Skin epidermis (tissue), 12 donors: ENCODE data around the gene DAPK2.

Experiments used
- H3K27ac ChIP-seq, 21 experiments: fragments of 200-600 bp; sonication (generic) in 11 of 21; one replicate each; pipeline ENCODE4 v1.5.0; 2020; ENCODE audit warnings: mild to moderate bottlenecking in 3 of 21, inconsistent platforms in 2 of 21, moderate library complexity in 2 of 21
- H3K4me3 ChIP-seq, 7 experiments: fragments of 200-600 bp; sonication (generic) in 2 of 7; one replicate each; pipeline ENCODE4 v1.5.0; 2020; ENCODE audit warnings: inconsistent platforms in 2 of 7, mild to moderate bottlenecking in 2 of 7, moderate library complexity in 1 of 7

DAPK2 gene

GRCh38 chr15:64030123-64030522 lies 16.2 kb downstream of the DAPK2 start:
- peak overlapping the region in 1 of 21 experiments; percentile 17 for H3K27ac ChIP-seq
- no peak overlapping the region for H3K4me3 ChIP-seq

GRCh38 chr15:64029633-64030032 lies 16.7 kb downstream of the DAPK2 start:
- Histone ChIP-seq H3K27ac (peak overlapping the region in 1 of 21 experiments; percentile 17), H3K4me3 (no peak overlapping the region)

- Histone ChIP-seq H3K4me3 (no peak overlapping the region), H3K27ac (no peak overlapping the region)
These were observed 17.2 kb downstream of the DAPK2 start for GRCh38 chr15:64029110-64029509.

GRCh38 chr15:64026591-64026990 lies 19.7 kb downstream of the DAPK2 start:
- Histone ChIP-seq H3K27ac (no peak overlapping the region), H3K4me3 (no peak overlapping the region)

GRCh38 chr15:64024172-64025050 lies 21.9 kb downstream of the DAPK2 start:
- Histone ChIP-seq H3K4me3 (no peak overlapping the region), H3K27ac (no peak overlapping the region)

GRCh38 chr15:64023220-64023619 lies 23.1 kb downstream of the DAPK2 start:
- Histone ChIP-seq H3K27ac (no peak overlapping the region), H3K4me3 (no peak overlapping the region)

- Histone ChIP-seq H3K4me3 (no peak overlapping the region), H3K27ac (no peak overlapping the region)
These were observed 23.7 kb downstream of the DAPK2 start for GRCh38 chr15:64022571-64022970.

- no peak overlapping the region for H3K4me3 ChIP-seq
- H3K27ac ChIP-seq = no peak overlapping the region
These were observed 26.5 kb downstream of the DAPK2 start for GRCh38 chr15:64019764-64020163.

- Histone ChIP-seq H3K27ac (peak overlapping the region in 2 of 21 experiments; percentile 29 to 64), H3K4me3 (no peak overlapping the region)
These were observed 28.6 kb downstream of the DAPK2 start for GRCh38 chr15:64017591-64018163.

- H3K27ac ChIP-seq = peak overlapping the region in 1 of 21 experiments; percentile 64
- no peak overlapping the region for H3K4me3 ChIP-seq
These were observed 29.1 kb downstream of the DAPK2 start for GRCh38 chr15:64017082-64017588.

- Histone ChIP-seq H3K4me3 (no peak overlapping the region), H3K27ac (no peak overlapping the region)
These were observed 30.0 kb downstream of the DAPK2 start for GRCh38 chr15:64016257-64016656.

- no peak overlapping the region for H3K27ac ChIP-seq
These were observed 31.3 kb downstream of the DAPK2 start for GRCh38 chr15:64014995-64015394.

GRCh38 chr15:64013179-64014062 lies 32.9 kb downstream of the DAPK2 start:
- Histone ChIP-seq H3K4me3 (no peak overlapping the region), H3K27ac (peak overlapping the region in 12 of 21 experiments; percentile 11 to 63 (median 45))

More at GRCh38 chr15:64014995-64015394, 31.3 kb downstream of the DAPK2 start:
- H3K4me3 ChIP-seq = no peak overlapping the region

GRCh38 chr15:64011736-64012135 lies 34.5 kb downstream of the DAPK2 start:
- Histone ChIP-seq H3K4me3 (no peak overlapping the region), H3K27ac (peak overlapping the region in 8 of 21 experiments; percentile 31 to 82 (median 57))

GRCh38 chr15:64010719-64011118 lies 35.6 kb downstream of the DAPK2 start:
- Histone ChIP-seq H3K27ac (peak overlapping the region in 18 of 21 experiments; percentile 6 to 84 (median 76)), H3K4me3 (no peak overlapping the region)

GRCh38 chr15:64009798-64010261 lies 36.5 kb downstream of the DAPK2 start:
- no peak overlapping the region for H3K4me3 ChIP-seq
- H3K27ac ChIP-seq = peak overlapping the region in 20 of 21 experiments; percentile 4 to 84 (median 76)

- H3K27ac ChIP-seq = peak overlapping the region in 20 of 21 experiments; percentile 4 to 84 (median 76)
- H3K4me3 ChIP-seq = no peak overlapping the region
These were observed 37.0 kb downstream of the DAPK2 start for GRCh38 chr15:64009241-64009640.

GRCh38 chr15:64008177-64008576 lies 38.1 kb downstream of the DAPK2 start:
- no peak overlapping the region for H3K4me3 ChIP-seq

GRCh38 chr15:64006642-64007041 lies 39.6 kb downstream of the DAPK2 start:
- H3K4me3 ChIP-seq = no peak overlapping the region
- H3K27ac ChIP-seq = peak overlapping the region in 10 of 21 experiments; percentile 22 to 67 (median 41)

More at GRCh38 chr15:64008177-64008576, 38.1 kb downstream of the DAPK2 start:
- H3K27ac ChIP-seq = peak overlapping the region in 2 of 21 experiments; percentile 67 to 78
